GM21360 (cell line): ENCODE measurements around the gene SKIDA1.

Experiments
- ATAC-seq: cut with Tn5 transposase; IDR thresholded peaks from one replicate; pipeline ENCODE4 v1.9.1; 2021; ENCODE audit warnings: mild to moderate bottlenecking, moderate library complexity; ENCODE audit not compliant: unreplicated experiment

SKIDA1 gene

DNA sequence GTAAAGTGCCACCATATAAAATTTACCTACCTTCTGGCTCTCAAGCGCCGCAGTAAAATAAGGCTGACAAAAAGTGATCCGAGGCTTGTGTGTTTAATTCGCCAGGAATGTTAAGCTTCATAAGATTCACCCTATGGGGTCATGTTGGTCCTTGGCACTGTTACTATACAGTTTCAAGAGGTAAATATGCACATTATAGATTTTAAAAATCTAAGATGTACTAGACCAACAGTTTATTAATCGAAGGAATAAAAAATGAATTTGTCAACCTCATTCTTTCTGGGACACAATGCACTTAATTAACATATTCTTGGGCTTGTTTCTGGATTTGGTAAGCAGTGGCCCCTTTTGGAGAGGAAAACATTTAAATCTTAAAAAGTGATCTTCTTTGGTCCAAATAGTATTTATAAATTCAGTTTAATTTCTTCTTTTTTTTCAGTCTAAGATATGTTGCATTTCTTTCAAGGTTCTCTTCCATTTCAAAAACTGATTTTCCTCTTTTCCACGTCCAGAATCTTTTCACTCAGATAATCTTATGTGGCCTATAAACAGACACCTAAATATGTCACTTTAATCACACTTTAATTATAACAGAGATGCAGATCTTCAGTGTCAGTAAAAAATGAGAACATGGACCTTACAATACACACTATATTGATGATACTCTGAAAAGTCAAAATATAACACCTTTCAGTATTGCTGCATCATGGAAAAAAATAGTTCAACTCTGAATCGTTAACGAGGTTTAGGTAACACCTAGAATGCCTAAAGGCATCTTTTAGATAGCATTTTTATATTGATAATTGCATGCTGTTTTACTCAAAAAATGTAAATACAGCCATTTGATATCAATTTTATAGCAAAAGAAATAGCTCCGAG is 3.8 kb upstream of the SKIDA1 start:
- ATAC-seq = no peak

DNA sequence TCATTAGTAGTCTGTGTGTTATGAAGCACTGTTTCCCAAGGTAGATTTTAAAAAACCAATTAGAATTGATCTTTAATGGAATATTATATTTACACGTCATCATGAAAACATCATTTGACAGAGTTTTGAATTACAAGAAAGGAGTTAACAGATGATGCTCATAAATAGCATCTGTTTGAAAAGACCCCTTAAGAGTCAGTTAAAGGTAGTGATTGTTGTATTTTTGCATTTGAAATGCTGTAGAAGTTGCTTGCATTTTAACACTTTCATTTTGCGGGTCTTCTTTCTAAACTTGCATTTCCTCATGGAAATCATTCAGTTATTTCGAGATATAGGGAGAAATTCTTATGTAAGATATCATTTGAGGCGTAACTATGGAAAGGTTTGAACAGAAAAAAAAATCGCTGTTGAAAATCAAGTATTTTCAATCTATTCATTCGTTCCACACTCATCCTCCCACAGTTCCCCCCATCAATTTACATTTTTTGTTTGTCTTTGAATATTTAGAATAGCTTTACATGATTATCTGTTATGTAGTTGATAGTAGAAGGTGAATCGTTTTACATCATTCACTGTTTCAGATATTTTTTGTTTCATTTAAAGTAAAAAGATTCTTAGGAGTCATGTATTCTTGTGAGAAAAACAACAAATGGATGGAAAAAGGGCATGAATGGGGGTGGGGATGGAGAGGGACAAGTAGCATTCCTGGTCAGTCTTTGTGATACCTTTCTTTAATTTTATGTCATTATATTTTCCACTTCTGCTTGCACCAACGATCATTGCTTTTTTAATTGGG is 3.0 kb upstream of the SKIDA1 start:
- no peak for ATAC-seq

DNA sequence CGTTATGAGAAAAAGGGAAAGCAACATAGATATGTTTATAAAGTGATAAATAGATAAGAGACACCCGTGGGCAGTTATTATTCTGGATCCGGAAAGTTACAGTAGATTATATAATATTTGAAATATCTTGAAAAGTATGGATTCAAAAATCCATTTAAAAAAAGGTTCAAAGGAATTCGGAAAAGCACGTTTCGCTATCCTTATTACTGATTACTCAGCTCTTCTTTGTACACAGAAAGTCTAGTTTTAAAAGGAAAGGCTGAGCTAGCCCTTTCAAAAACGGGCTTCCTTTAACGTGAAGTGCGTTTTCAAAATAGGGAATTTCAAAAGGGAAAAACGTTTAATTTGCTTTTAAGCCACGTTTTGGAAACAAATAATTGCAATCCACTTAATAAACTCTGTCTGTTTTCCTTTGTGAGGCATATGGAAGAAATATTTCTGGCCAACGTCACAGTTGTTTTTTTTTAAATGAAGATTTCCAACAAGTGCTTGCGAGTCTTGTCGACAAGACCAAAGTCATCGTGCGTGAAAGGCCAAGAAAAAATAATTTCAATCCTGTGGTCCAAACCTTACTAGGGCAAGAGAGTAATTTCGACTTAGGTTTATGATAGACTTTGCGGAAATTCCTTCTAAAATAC is 2.2 kb upstream of the SKIDA1 start:
- ATAC-seq = no peak

DNA sequence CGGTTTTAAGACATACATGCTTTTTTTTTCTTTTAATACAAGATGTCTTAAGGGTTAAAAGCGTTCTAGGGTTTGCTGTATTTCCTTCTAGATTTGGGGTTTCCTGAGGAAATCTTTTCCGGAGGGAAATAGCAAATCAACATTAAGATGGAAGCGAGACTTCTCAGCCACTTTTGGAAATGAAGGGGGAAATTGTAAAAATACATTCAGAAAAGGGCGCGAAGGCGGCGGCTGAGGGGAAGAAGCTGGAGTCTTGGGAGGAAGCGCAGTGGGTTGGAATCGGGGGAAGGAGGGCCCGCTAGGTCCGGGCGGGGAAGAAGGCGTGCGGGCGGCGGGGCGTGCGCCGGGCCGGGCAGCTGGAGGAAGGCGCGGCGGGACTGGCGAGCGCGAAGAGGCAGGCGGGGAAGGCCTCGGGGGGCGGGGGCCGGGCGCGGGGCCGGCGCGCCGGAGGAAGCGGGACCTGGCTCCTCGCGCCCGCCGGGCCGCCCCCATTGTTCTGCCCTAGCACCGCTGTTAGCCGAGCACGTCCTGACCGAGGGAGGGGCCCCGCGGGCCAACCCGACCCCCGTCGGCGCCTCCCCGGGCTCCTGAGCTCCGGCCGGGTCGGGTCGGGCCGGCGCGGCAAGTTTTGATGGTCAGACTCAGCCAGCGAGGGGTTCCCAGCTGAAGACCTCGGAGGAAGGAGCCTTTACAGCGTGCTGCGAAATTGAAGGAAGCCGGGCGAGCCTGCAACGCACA is 1.5 kb upstream of the SKIDA1 start:
- no peak for ATAC-seq

DNA sequence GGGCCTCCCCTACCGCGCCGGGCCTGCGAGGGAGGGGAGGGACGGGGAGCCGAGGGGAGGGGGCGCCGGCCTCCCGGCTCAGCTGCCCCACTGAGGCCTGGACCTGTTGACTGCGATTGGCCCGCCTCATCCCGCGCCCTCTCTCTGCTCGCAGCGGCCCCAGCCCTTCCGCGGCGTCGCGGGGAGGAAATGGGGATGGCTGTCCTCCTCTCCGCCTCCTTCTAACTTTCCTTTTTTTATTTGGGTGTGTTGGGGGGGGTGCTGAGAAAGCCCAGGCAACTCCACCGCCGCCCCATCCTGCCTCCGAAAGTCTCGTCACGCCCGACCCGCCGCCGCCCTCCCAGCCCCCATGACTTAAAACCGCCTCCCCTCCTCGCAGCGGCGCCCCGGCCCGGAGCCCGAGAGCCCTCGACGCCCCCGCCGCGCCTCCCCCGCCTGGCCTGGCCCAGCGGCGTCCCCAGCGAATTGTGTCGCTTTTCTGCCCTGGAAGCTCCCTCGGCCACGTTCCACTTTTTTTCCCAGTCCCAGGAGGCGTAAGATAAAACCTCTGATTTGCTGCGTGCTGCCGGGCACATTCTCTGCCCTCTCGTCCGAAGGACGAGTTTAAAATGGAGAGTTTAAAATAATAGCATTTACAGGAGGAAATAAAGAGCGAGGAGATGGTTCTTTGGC is 842 bp upstream of the SKIDA1 start:
- ATAC-seq = peak; percentile 31

DNA sequence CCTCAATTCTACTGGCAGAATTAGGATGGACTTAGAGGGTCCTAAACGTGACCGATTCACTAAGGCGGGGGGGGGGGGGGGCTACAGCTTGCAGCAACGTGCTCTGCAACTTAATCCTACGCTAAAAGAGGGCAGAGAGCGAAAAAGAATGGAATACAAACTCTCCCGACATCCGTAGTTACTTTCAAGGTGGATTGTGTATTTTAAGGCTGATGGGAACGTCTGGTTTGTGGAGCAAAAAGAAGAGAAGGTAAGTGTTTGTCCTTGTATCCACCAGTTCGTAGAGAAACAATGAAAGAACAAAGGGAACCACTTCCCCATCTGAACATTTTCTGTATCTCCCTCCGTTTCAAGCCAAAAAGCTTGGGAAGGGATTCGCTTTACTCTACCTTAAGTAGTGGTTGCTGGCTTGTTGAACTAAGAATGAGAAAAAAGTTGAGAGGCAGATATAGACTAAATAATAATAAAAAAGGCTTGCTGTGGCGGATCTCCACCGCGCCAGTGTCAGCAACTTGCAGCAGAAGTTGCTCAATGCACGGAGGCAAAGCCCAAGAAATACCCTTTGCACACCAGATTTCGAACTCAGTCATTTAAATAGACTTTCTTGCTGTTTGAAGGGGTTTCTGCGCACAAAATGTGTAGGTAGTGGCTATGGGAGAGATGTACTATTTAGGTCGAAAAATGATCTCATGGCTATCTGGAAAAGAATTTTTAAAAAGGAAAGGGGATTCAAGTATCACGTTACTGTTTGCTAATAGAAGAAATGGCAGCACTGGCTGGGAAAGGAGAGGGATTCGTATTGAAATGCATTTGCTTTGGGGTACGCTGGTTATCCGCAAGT is 736 bp downstream of the SKIDA1 start:
- ATAC-seq = no peak

GRCh38 chr10:21524131-21524525 is 1.4 kb downstream of the SKIDA1 start:
- ATAC-seq = no peak

- no peak for ATAC-seq
Measured at GRCh38 chr10:21523557-21524008, 1.9 kb downstream of the SKIDA1 start.

GRCh38 chr10:21522631-21523406 is 2.7 kb downstream of the SKIDA1 start:
- no peak for ATAC-seq

DNA sequence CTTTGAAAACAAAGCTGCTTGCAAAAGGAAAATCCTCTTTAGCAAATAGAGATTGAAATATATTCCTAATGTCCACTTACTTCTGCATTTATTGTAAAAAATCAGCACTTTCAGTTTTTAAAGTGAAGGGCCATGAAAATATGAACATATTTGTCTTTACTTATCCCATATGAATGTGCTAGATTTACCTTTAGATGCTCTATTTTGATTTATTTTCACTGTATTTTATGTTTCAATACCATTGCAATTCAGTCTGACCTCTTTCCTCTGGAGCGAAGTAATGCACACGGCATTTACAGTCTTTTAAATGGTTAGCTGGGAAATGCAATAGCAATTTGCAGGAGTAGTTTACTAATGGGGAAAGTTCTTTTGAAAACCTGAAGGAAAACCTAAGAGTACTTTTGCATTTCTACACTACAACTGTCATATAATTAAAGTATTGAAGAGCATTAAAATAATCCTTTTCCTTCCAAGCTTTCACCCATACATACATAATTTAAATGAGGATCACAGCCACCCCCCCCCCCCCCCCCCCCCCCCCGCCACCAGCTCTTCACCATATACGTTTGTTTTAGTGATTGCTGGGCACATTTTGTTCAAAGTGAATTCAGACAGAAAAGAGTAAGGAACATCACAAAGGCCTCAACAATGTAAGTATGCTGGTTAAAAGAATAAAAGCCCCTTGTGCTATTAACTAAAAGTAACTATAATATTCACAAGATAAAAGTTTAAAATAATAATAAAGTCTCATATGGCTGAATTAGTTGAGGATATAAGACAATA is 3.5 kb downstream of the SKIDA1 start:
- no peak for ATAC-seq

GRCh38 chr10:21520949-21521348 is 4.5 kb downstream of the SKIDA1 start:
- ATAC-seq = no peak

DNA sequence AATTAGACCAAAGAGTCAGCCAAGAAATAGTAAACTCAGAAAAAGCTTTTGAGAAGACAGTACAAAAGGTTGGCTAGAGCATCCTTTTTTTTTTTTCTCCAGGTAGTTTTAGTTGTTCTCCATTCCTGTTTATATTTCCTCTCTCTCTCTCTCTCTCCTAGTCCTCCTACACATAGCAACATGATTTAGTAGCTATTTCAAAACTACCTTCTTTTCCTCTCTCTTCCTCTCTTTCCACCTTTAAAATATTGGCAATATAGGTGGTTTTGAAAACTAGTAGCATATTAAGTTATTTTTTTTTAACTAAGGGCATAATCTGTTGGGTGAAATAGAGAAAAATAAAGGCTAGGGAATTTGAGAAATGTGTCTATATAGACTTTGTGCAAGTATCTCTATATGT is 5.0 kb downstream of the SKIDA1 start:
- no peak for ATAC-seq

DNA sequence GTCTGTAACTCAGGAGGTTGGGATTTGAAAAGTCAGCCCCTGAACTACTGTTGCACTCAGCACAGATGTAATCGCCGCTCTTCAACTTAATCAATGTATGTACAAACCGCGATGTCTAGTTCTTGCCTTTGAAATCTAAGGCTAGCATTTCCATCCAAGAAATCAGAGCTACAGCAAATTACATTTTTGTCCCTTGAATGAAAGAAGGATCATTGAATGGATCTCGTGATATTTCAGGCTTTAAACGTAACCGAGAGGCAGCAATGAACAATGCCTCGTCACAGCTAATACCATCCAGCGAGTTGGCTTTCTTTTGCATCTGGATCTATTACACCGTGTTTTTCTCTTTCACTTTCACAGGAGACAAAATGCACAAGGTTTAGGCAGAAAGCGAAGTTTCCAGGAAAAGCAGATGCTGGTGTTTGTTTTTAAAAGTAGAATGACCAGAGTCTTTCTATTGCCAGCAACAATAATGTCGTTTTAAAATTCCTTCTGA is 5.5 kb downstream of the SKIDA1 start:
- no peak for ATAC-seq

DNA sequence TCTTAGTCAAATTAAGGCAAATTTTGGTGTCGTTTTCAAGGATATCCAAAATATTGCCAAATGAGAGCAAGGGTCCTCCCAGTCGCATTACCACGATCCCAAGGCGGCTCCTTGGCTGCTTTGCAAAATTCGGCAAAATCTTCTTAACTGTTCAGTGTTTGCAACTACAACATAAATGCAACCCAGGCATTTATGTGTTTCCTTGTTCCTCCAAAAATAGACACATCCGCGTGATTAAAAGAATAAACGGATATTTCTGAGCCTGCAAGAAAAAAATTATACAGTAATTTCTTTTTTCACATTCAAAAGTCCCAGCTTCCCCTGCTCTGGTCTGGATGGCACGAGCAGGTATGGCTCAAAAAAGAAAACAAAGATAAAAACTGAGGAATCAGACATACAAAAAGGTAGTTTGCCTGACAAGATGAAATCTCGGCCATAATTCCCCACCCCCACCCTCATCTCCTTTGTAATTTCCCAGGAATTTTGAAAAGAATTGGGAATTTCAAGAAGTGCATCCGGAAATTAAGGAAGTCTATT is 6.0 kb downstream of the SKIDA1 start:
- ATAC-seq = no peak

DNA sequence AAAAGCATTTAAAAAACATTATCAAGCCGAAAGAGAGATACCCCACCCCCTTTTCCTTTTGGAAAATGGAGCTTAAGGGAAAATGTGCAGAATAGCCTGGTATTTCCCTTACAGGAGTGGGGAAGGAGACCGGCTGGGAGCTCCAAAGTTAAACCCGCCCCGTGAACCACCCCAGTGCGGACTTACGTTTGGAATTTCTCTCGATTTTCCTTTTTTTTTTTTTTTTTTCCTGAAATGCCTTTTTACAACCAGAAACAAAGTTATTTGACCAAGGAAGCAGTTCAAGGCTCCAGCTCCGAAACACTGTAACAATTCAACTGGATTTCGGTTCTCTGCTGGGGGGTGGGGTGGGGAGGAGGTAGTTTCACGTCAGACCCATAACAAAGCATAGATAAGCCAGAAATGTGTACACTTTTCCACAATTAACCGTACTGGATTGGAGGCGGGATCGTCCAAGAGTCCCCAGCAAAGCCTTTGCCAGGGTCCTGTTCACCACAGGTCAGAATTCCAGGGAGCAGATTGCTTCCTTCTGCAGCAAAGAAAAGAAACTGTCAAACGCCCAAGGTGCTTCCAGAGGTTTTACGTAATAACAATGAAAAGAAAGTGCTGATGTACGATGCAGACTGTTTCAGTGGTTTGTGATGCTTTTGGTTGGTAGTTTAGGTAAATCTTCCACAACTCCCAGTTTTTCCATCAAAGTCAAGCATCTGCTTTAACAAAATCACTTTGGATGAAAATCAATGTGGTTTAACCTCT is 6.7 kb downstream of the SKIDA1 start:
- ATAC-seq = no peak

DNA sequence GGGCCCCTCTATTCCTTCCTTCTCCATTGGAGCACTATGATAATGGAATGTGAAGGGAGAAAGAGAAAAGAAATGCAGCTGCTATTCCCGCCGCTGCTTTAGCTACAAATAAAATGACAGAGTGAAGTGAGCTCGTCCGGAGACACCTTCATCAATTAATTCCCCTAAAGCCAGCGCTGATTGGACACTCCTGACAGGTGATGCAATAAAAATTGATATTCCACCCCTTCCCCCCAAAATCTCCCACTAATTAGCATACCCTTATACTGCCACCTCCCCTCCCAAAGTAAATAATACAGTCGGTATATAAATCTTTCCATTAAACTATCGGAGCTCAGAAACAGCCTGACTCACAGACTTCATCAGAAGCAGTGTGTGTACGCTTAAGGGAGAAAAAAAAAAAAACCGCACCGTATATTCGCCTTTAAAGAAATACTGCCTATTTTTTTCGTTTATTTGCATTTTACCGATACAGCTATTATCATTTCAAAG is 7.3 kb downstream of the SKIDA1 start:
- ATAC-seq = no peak
